Adrenal gland (tissue), 12 donors: ENCODE measurements around the gene C5AR1. TPM values are rescaled to one million over a fixed set of nuclear protein-coding genes. Genes with fewer than 3 reads are reported as not detected.

Experiments used
- DNase-seq, 7 donors: peaks; one replicate each; pipeline ENCODE4 v3.0.0-alpha.2; 2019 to 2020
- H3K27ac ChIP-seq, 5 donors: fragments of 200-600 bp; sonication (generic) in 4 of 5; 1 replicate in 3 of 5; 2 replicates in 2 of 5; pipeline versions ENCODE4 v1.5.1 to v1.8.0; 2016 to 2020; ENCODE audit warnings: mild to moderate bottlenecking in 1 of 5
- H3K27me3 ChIP-seq: fragments of 200-600 bp; 2 replicates; pipeline ENCODE4 v1.8.0; 2021
- H3K36me3 ChIP-seq, 2 donors: fragments of 200-600 bp; replicated peaks in 1 of 2; 1 replicate in 1 of 2; 2 replicates in 1 of 2; pipeline versions ENCODE4 v1.5.1 to v1.8.0; 2018 to 2022
- H3K4me1 ChIP-seq, 2 donors: fragments of 200-600 bp; replicated peaks in 1 of 2; 1 replicate in 1 of 2; 2 replicates in 1 of 2; pipeline versions ENCODE4 v1.5.1 to v1.8.0; 2018 to 2021
- H3K4me3 ChIP-seq, 4 donors: fragments of 200-600 bp; sonication (generic) in 3 of 4; one replicate each; pipeline ENCODE4 v1.5.1; 2016 to 2018
- H3K9me3 ChIP-seq, 3 donors: fragments of 200-600 bp; sonication (generic) in 1 of 3; replicated peaks in 1 of 3; 1 replicate in 2 of 3; 2 replicates in 1 of 3; pipeline versions ENCODE4 v1.5.1 to v1.8.0; 2016 to 2021
- CTCF ChIP-seq, 6 experiments: fragments of 450-650 bp in 4 of 6; fragments of 200-600 bp in 2 of 6; sonication (generic) in 1 of 6; IDR thresholded peaks; 1 replicate in 5 of 6; 2 replicates in 1 of 6; pipeline versions ENCODE4 v1.5.1 to v1.8.0; 2016 to 2021; ENCODE audit warnings: antibody characterized with exemption in 6 of 6, mild to moderate bottlenecking in 2 of 6, moderate library complexity in 1 of 6
- POLR2A ChIP-seq, 2 donors: fragments of 450-650 bp; IDR thresholded peaks; one replicate each; pipeline ENCODE4 v1.6.1; 2017; ENCODE audit warnings: antibody characterized with exemption in 2 of 2, mild to moderate bottlenecking in 2 of 2, moderate library complexity in 1 of 2
- WGBS, 4 donors: extraction: QIAGEN DNeasy Blood & Tissue Kit in 2 of 4; methylation state at CpG; one replicate each; pipeline versions ENCODE4 v1.1.5 to v1.1.7; 2013 to 2017; 5-methylcytosine and 5-hydroxymethylcytosine counted together
- intact Hi-C, 2 donors: fragments of 100-400 bp; cut with DNase I; formaldehyde crosslinking; loops; one replicate each; pipeline versions ENCODE4 v1.14.1 to v1.15.0; 2022 to 2023
- polyA plus RNA-seq, 3 donors: library from polyadenylated mRNA; stranded (reverse); fragments of 200-250 nt in 2 of 3; fragments of 350-450 nt in 1 of 3; fragmentation: Illumina TruSeq in 1 of 3; extraction: RNeasy Lipid Tissue Mini Kit (QIAGEN cat#74804) in 1 of 3; gene quantifications; one replicate each; pipeline ENCODE4 v1.2.3, GENCODE V29; 2013 to 2014
- total RNA-seq, 9 donors: library from RNA; depleted of rRNA in 4 of 9; stranded (reverse); fragments of >200 nt in 4 of 9; fragments of 120-200 nt in 1 of 9; fragmentation: NEBNext Ultra II Directional in 1 of 9; extraction: Animal tissue kit (Norgen Biotek cat#: 25700) in 1 of 9; gene quantifications; one replicate each; pipeline versions ENCODE4 v1.1.0 to v1.2.4, GENCODE V29; 2013 to 2023
- donor health status: healthy with polysubstance abuse.
- donor health status: Bipolar disorder and iron deficiency.
- donor health status: DM: yes; HTN: yes; CAD: no.
- donor health status: DM: no; HTN: no; CAD: no.
- donor health status: DM: no; HTN: no; CAD: no.
- donor health status: DM: yes; HTN: yes; CAD: no.

The C5AR1 gene
- total and polyA plus RNA-seq, 12 donors = 0.91 to 34.8 (median 14.6) TPM

- TF ChIP-seq POLR2A (IDR thresholded peaks at IDR 0.05) = no peak
Measured at GRCh38 chr19:47302249-47302648, 7.4 kb upstream of the C5AR1 start.

DNA sequence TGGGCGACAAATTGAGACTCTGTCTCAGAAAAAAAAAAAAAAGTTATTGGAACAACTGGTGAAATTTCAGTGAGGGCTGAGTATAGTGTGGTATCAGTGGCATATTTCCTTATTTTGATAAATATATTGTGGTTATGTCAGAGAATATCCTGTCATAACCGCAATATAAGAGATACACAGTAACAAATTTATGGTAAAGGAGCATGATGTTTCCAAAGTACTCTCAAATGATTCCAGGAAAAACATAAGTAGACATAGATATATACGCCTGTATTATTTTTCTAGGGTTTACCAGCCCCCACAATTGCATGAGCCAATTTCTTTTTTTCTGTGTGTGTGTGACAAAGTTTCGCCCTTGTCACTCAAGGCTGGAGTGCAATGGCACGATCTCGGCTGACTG is 5.7 kb upstream of the C5AR1 start:
- intact Hi-C loops = no loop called here

More at GRCh38 chr19:47302249-47302648, 7.4 kb upstream of the C5AR1 start:
- 86 to 90% (median 89%) methylated on average over 10 of the region's 10 CpGs for WGBS, 4 donors
- Histone ChIP-seq H3K27me3 (no peaks in the 10 kb centered on the region), H3K4me3 (no peak overlapping the region), H3K36me3 (no peaks in the 10 kb centered on the region), H3K27ac (no peak overlapping the region), H3K4me1 (peaks cover 0 to 8% of the 10 kb centered on the region in 2 donors), H3K9me3 (no peaks in the 10 kb centered on the region)
- intact Hi-C loops = no loop called here
- DNase-seq = no peak

DNA sequence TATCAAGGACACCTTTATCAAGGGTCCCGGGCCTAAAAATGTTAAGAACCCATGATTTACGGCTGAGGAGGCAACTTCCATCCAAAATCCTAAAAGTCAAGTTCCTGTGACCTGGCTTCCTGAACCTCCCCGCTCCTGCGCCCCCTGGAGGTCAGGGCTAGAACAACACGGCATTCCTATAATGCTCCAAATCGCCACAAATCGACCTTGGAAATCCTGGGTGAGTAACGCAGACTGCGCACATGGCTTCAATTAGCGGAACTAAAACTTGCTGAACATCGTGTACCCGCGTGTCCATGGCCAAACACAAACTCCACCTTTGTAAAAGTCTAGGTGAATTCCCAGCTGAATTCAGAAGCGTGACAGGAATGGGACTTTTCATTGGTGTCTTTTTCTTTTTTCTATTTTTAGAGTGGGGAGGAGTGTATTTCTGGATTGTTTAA is 4.3 kb upstream of the C5AR1 start:
- no peaks in the 10 kb centered on the region for H3K9me3 ChIP-seq
- peak overlapping the region in 1 of 4 donors; percentile 19 for H3K4me3 ChIP-seq
- H3K4me1 ChIP-seq = peaks cover 0 to 8% of the 10 kb centered on the region in 2 donors
- H3K27me3 ChIP-seq = no peaks in the 10 kb centered on the region
- peak; percentile 84 to 94 (median 90) for DNase-seq
- intact Hi-C loops = no loop called here
- WGBS, 4 donors = 3 to 4% (median 4%) methylated on average over 10 to 14 of the region's 14 CpGs
- TF ChIP-seq POLR2A (IDR thresholded peaks at IDR 0.05) (no peak), CTCF (IDR thresholded peaks at IDR 0.05) (peak; percentile 83 to 93 (median 90))
- H3K36me3 ChIP-seq = no peaks in the 10 kb centered on the region
- peak overlapping the region in 1 of 5 donors; percentile 3 for H3K27ac ChIP-seq

More for the DNA sequence above, 5.7 kb upstream of the C5AR1 start:
- 60 to 76% (median 66%) methylated on average over 6 of the region's 6 CpGs for WGBS, 4 donors
- TF ChIP-seq POLR2A (IDR thresholded peaks at IDR 0.05) (no peak), CTCF (IDR thresholded peaks at IDR 0.05) (no peak)
- no peak overlapping the region for H3K27ac ChIP-seq
- H3K36me3 ChIP-seq = no peaks in the 10 kb centered on the region
- no peaks in the 10 kb centered on the region for H3K27me3 ChIP-seq
- DNase-seq = no peak
- no peaks in the 10 kb centered on the region for H3K9me3 ChIP-seq
- no peak overlapping the region for H3K4me3 ChIP-seq
- peaks cover 0 to 8% of the 10 kb centered on the region in 2 donors for H3K4me1 ChIP-seq

DNA sequence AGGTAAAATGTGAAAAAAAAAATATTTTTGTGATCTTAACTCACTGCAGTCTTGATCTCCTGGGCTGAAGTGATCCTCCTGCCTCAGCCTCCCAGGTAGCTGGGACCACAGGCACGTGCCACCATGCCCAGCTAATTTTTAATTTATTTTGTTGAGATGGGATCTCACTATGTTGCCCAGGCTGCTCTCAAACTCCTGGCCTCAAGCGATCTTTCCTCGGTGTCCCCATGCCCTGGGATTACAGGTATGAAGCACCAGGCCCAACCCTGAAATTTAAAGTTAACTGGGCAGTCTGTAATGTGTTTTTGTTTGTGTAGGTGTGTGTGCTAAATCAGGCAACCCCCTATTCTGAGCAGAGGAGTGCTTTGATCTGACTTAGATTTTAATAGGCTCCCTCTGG is 3.4 kb upstream of the C5AR1 start:
- Histone ChIP-seq H3K9me3 (no peaks in the 10 kb centered on the region), H3K27me3 (no peaks in the 10 kb centered on the region), H3K4me3 (no peak overlapping the region), H3K36me3 (no peaks in the 10 kb centered on the region), H3K27ac (no peak overlapping the region), H3K4me1 (peaks cover 0 to 8% of the 10 kb centered on the region in 2 donors)
- WGBS, 4 donors = 91 to 98% (median 97%) methylated on average over 3 of the region's 3 CpGs
- TF ChIP-seq CTCF (IDR thresholded peaks at IDR 0.05) = no peak
- no peak for TF ChIP-seq POLR2A (IDR thresholded peaks at IDR 0.05)
- no peak for DNase-seq
- intact Hi-C loops = no loop called here

- H3K27ac ChIP-seq = no peak overlapping the region
- intact Hi-C loops = no loop called here
- no peaks in the 10 kb centered on the region for H3K9me3 ChIP-seq
- TF ChIP-seq POLR2A (IDR thresholded peaks at IDR 0.05) = no peak
- no peak for TF ChIP-seq CTCF (IDR thresholded peaks at IDR 0.05)
- no peaks in the 10 kb centered on the region for H3K27me3 ChIP-seq
- no peak for DNase-seq
- 56 to 78% (median 66%) methylated on average over 8 of the region's 8 CpGs for WGBS, 4 donors
- H3K4me1 ChIP-seq = peaks cover 0 to 14% of the 10 kb centered on the region in 2 donors
- H3K36me3 ChIP-seq = no peaks in the 10 kb centered on the region
- H3K4me3 ChIP-seq = no peak overlapping the region
Measured at GRCh38 chr19:47309038-47309437, 623 bp upstream of the C5AR1 start.
